Stomach (tissue), 9 donors: Measurements from ENCODE around the gene BBC3. TPM values are rescaled to one million over a fixed set of nuclear protein-coding genes. Genes with fewer than 3 reads are reported as not detected.

Experiments used
- DNase-seq, 2 donors: peaks; one replicate each; pipeline versions ENCODE4 v3.0.0 to v3.0.0-alpha.2; 2013 to 2019
- H3K27ac ChIP-seq, 5 donors: fragments of 200-600 bp in 4 of 5; sonication (generic) in 4 of 5; one replicate each; pipeline ENCODE4 v1.5.1; 2013 to 2019; ENCODE audit warnings: mild to moderate bottlenecking in 1 of 5, moderate library complexity in 1 of 5
- H3K27me3 ChIP-seq, 3 donors: fragments of 200-600 bp; sonication (generic); one replicate each; pipeline ENCODE4 v1.5.1; 2017 to 2019; ENCODE audit warnings: mixed run types in 1 of 3
- H3K36me3 ChIP-seq, 4 donors: fragments of 200-600 bp; sonication (generic); 1 replicate in 3 of 4; 2 replicates in 1 of 4; pipeline ENCODE4 v1.5.1; 2016 to 2019
- H3K4me1 ChIP-seq, 4 donors: fragments of 200-600 bp; sonication (generic); one replicate each; pipeline ENCODE4 v1.5.1; 2016 to 2019
- H3K4me3 ChIP-seq, 4 donors: fragments of 200-600 bp; sonication (generic) in 3 of 4; one replicate each; pipeline ENCODE4 v1.5.1; 2016 to 2019; ENCODE audit warnings: mild to moderate bottlenecking in 1 of 4
- H3K9me3 ChIP-seq, 4 donors: fragments of 200-600 bp; sonication (generic); one replicate each; pipeline ENCODE4 v1.5.1; 2016 to 2019
- CTCF ChIP-seq, 7 experiments: fragments of 450-650 bp in 4 of 7; fragments of 200-600 bp in 3 of 7; sonication (generic) in 3 of 7; IDR thresholded peaks; one replicate each; pipeline ENCODE4 v1.5.1; 2016 to 2019; ENCODE audit warnings: antibody characterized with exemption in 7 of 7, control low read depth in 2 of 7, mild to moderate bottlenecking in 1 of 7
- EP300 ChIP-seq: sonication (generic); formaldehyde crosslinking; IDR thresholded peaks from one replicate; pipeline ENCODE4 v1.6.1; 2017; ENCODE audit warnings: antibody characterized with exemption
- POLR2A ChIP-seq, 4 donors: fragments of 450-650 bp; IDR thresholded peaks; one replicate each; pipeline ENCODE4 v1.6.1; 2016; ENCODE audit warnings: antibody characterized with exemption in 4 of 4, control low read depth in 2 of 4, mild to moderate bottlenecking in 1 of 4, moderate library complexity in 1 of 4
- POLR2AphosphoS5 ChIP-seq, 3 donors: sonication (generic); formaldehyde crosslinking; IDR thresholded peaks; one replicate each; pipeline ENCODE4 v1.6.1; 2016; ENCODE audit warnings: antibody characterized with exemption in 3 of 3
- WGBS, 5 donors: extraction: QIAGEN DNeasy Blood & Tissue Kit in 3 of 5; methylation state at CpG; one replicate each; pipeline versions ENCODE4 v1.1.5 to v1.1.7; 2013 to 2018; 5-methylcytosine and 5-hydroxymethylcytosine counted together
- intact Hi-C: fragments of 100-400 bp; cut with DNase I; formaldehyde crosslinking; loops from one replicate; pipeline ENCODE4 v1.15.1; 2023; ENCODE audit warnings: low total_unique reads
- polyA plus RNA-seq, 3 donors: library from polyadenylated mRNA; stranded (reverse); fragments of 200-250 nt; gene quantifications; one replicate each; pipeline ENCODE4 v1.2.3, GENCODE V29; 2013
- total RNA-seq, 5 donors: library from RNA; depleted of rRNA; stranded (reverse); fragments of >200 nt; gene quantifications; one replicate each; pipeline versions ENCODE4 v1.1.0 to v1.2.3, GENCODE V29; 2014 to 2016
- donor health status: healthy with polysubstance abuse.
- donor health status: Bipolar disorder and iron deficiency.
- donor health status: healthy.

Gene BBC3
- total and polyA plus RNA-seq, 8 donors, result 2.9 to 69.2 (median 10.9) TPM

DNA sequence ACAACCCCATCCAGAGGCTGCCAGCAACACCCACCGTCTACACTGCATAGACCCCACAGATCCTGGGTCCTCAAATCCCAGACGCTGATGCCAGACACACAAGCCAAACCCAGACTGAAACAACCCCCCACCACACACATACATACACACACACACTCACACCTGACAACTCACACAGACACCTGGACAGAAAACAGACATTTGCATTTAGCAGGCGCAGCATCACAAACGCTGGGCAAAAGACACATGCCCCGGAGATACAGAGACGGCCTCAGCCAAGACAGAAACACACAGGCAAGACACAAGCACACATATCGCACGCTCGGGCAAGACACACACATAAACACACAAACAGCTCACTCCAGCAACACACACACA lies 1.3 kb downstream of the BBC3 start:
- peak overlapping the region; percentile 96 to 100 (median 99) for H3K27ac ChIP-seq
- no peaks in the 10 kb centered on the region for H3K9me3 ChIP-seq
- peaks cover 0 to 4% (median 0%) of the 10 kb centered on the region in 4 donors for H3K36me3 ChIP-seq
- no peaks in the 10 kb centered on the region for H3K27me3 ChIP-seq
- WGBS, 5 donors, result 2 to 9% (median 6%) methylated on average over 9 of the region's 9 CpGs
- intact Hi-C loops, result no loop called here
- peak overlapping the region; percentile 74 to 99 (median 97) for H3K4me3 ChIP-seq
- TF ChIP-seq POLR2A (IDR thresholded peaks at IDR 0.05) (no peak), CTCF (IDR thresholded peaks at IDR 0.05) (no peak), EP300 (no peak), POLR2AphosphoS5 (IDR thresholded peaks at IDR 0.05) (no peak)
- peak in 1 of 2 donors; percentile 60 for DNase-seq
- peaks cover 60 to 74% (median 63%) of the 10 kb centered on the region in 4 donors for H3K4me1 ChIP-seq

- Histone ChIP-seq H3K27me3 (no peaks in the 10 kb centered on the region), H3K4me1 (peaks cover 60 to 74% (median 63%) of the 10 kb centered on the region in 4 donors), H3K9me3 (no peaks in the 10 kb centered on the region), H3K36me3 (peaks cover 0 to 6% (median 0%) of the 10 kb centered on the region in 4 donors), H3K27ac (peak overlapping the region; percentile 96 to 100 (median 99)), H3K4me3 (peak overlapping the region; percentile 74 to 99 (median 97))
- WGBS, 5 donors, result 12 to 30% (median 26%) methylated on average over 10 of the region's 10 CpGs
- DNase-seq, result peak in 1 of 2 donors; percentile 47
- intact Hi-C loops, result no loop called here
- no peak for TF ChIP-seq CTCF (IDR thresholded peaks at IDR 0.05)
- no peak for TF ChIP-seq POLR2A (IDR thresholded peaks at IDR 0.05)
- no peak for TF ChIP-seq EP300
Observed at GRCh38 chr19:47228937-47229675, 1.9 kb downstream of the BBC3 start.

GRCh38 chr19:47228168-47228936 lies 2.6 kb downstream of the BBC3 start:
- intact Hi-C loops, result no loop called here
- peak overlapping the region; percentile 96 to 100 (median 99) for H3K27ac ChIP-seq
- 2 to 7% (median 7%) methylated on average over 12 to 50 of the region's 50 CpGs for WGBS, 5 donors
- H3K4me1 ChIP-seq, result peaks cover 60 to 74% (median 63%) of the 10 kb centered on the region in 4 donors
- H3K36me3 ChIP-seq, result peaks cover 0 to 13% (median 4%) of the 10 kb centered on the region in 4 donors
- H3K4me3 ChIP-seq, result peak overlapping the region; percentile 57 to 99 (median 86)
- peak; percentile 45 to 68 for DNase-seq
- no peaks in the 10 kb centered on the region for H3K9me3 ChIP-seq
- no peaks in the 10 kb centered on the region for H3K27me3 ChIP-seq
- TF ChIP-seq POLR2A (IDR thresholded peaks at IDR 0.05) (no peak), CTCF (IDR thresholded peaks at IDR 0.05) (no peak), EP300 (no peak), POLR2AphosphoS5 (IDR thresholded peaks at IDR 0.05) (no peak)

DNA sequence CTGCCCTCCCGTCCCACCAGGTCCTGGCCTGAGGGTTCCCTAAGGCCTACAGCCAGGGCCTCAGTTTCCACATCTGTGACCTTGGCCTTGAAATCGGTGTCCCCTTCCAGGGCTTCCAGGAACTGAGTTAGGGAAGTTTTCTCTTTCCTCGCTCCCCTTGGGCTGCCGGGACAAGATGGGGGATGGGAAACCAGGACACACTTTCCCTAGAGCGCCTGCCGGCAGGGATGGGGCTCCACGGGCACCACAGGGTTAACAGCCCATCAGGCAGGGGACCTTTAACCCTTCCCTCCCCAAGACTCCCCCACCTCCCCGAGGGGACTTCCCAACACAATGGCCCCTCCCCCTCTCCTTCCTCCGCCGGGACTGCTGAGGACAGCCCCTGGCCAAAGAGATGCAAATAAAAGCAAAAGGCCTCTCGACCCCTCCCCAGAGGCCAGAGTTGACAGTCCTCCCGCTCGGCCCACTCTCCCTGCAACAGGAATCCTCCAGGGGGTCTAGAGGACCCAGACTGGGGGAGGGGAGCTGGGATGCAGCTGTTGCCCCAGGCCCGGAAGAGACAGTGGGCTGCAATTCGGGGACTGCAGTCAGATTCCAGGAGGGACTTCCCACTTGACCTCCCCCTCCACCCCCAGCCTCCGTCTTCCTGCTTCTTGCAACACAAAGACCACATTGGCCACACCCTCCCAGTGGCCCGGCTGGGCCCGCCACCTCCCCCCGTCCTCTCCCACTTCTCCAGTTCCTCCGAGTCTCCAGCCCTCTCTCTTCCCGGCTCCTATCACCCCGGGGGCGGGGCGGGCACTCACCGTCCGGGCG lies 3.4 kb downstream of the BBC3 start:
- H3K27me3 ChIP-seq, result no peaks in the 10 kb centered on the region
- TF ChIP-seq POLR2AphosphoS5 (IDR thresholded peaks at IDR 0.05) (peak in 2 of 3 donors; percentile 30 to 43), POLR2A (IDR thresholded peaks at IDR 0.05) (peak in 1 of 4 donors; percentile 38), CTCF (IDR thresholded peaks at IDR 0.05) (no peak)
- peak overlapping the region; percentile 96 to 100 (median 99) for H3K27ac ChIP-seq
- H3K9me3 ChIP-seq, result no peaks in the 10 kb centered on the region
- WGBS, 5 donors, result 0 to 4% (median 1%) methylated on average over 24 to 27 of the region's 27 CpGs
- DNase-seq, result peak; percentile 84 to 94
- peaks cover 0 to 15% (median 7%) of the 10 kb centered on the region in 4 donors for H3K36me3 ChIP-seq
- peak overlapping the region; percentile 57 to 99 (median 86) for H3K4me3 ChIP-seq
- H3K4me1 ChIP-seq, result peaks cover 57 to 68% (median 61%) of the 10 kb centered on the region in 4 donors
- intact Hi-C loops, result no loop called here
